ENCODE results near the gene ZBTB24.
"Not testable (repeated sequence)": the region's sequence is repeated elsewhere in the genome, so short reads cannot be mapped to it uniquely, and the experiment has no call there.

The ZBTB24 gene

GRCh38 chr6:109482905-109483734 lies at the start of gene ZBTB24:
Gene ZBTB24, minus strand, starts transcription at chr6:109483219. Its CDS starts 1,193 bp downstream, at chr6:109482026.
- peak; percentile 92 for DNase-seq (ENCODE audit: low spot score)

GRCh38 chr6:109531446-109531845 lies 48.4 kb upstream of the ZBTB24 start:
- no peak for DNase-seq (ENCODE audit: low spot score)

GRCh38 chr6:109527989-109528388 lies 45.0 kb upstream of the ZBTB24 start:
- peak; percentile 66 for DNase-seq (ENCODE audit: low spot score)

GRCh38 chr6:109526905-109527628 lies 44.0 kb upstream of the ZBTB24 start:
- DNase-seq (ENCODE audit: low spot score), result peak; percentile 81

GRCh38 chr6:109524129-109524528 lies 41.1 kb upstream of the ZBTB24 start:
- DNase-seq (ENCODE audit: low spot score), result no peak

GRCh38 chr6:109523478-109523877 lies 40.5 kb upstream of the ZBTB24 start:
- DNase-seq (ENCODE audit: low spot score), result no peak

GRCh38 chr6:109521080-109521479 lies 38.1 kb upstream of the ZBTB24 start:
- no peak for DNase-seq (ENCODE audit: low spot score)

GRCh38 chr6:109519647-109520046 lies 36.6 kb upstream of the ZBTB24 start:
- not testable (repeated sequence) for DNase-seq (ENCODE audit: low spot score)

- DNase-seq (ENCODE audit: low spot score), result no peak
These were observed 33.9 kb upstream of the ZBTB24 start for GRCh38 chr6:109516929-109517328.

GRCh38 chr6:109515781-109516409 lies 32.9 kb upstream of the ZBTB24 start:
- DNase-seq (ENCODE audit: low spot score), result peak; percentile 9

- no peak for DNase-seq (ENCODE audit: low spot score)
These were observed 31.9 kb upstream of the ZBTB24 start for GRCh38 chr6:109514946-109515345.

- no peak for DNase-seq (ENCODE audit: low spot score)
These were observed 30.6 kb upstream of the ZBTB24 start for GRCh38 chr6:109513571-109514071.

- no peak for DNase-seq (ENCODE audit: low spot score)
These were observed 29.3 kb upstream of the ZBTB24 start for GRCh38 chr6:109512271-109512817.

GRCh38 chr6:109511832-109512231 lies 28.8 kb upstream of the ZBTB24 start:
- no peak for DNase-seq (ENCODE audit: low spot score)

GRCh38 chr6:109510358-109510757 lies 27.3 kb upstream of the ZBTB24 start:
- DNase-seq (ENCODE audit: low spot score), result no peak

- no peak for DNase-seq (ENCODE audit: low spot score)
These were observed 25.3 kb upstream of the ZBTB24 start for GRCh38 chr6:109508166-109508860.

- no peak for DNase-seq (ENCODE audit: low spot score)
These were observed 24.6 kb upstream of the ZBTB24 start for GRCh38 chr6:109507490-109508072.

GRCh38 chr6:109506841-109507240 lies 23.8 kb upstream of the ZBTB24 start:
- no peak for DNase-seq (ENCODE audit: low spot score)

- no peak for DNase-seq (ENCODE audit: low spot score)
These were observed 23.3 kb upstream of the ZBTB24 start for GRCh38 chr6:109506314-109506713.

- DNase-seq (ENCODE audit: low spot score), result no peak
These were observed 20.6 kb upstream of the ZBTB24 start for GRCh38 chr6:109503327-109504224.

Data from RKO (cell line).